Right lung (tissue), 5 donors: ENCODE measurements around the gene ARHGEF2. TPM values are rescaled to one million over a fixed set of nuclear protein-coding genes. Genes with fewer than 3 reads are reported as not detected.

Experiments
- DNase-seq, 2 donors: peaks; one replicate each; pipeline ENCODE4 v3.0.0-alpha.2; 2013
- polyA plus RNA-seq, 5 donors: library from polyadenylated mRNA; unstranded; fragments of 120-200 nt; gene quantifications; one replicate each; pipeline versions ENCODE4 v1.2.1 to v1.2.3, GENCODE V29; 2013; ENCODE audit warnings: inconsistent platforms in 1 of 5, low replicate concordance in 1 of 5; ENCODE audit not compliant: insufficient read length in 5 of 5, insufficient read depth in 1 of 5

ARHGEF2 gene
- polyA plus RNA-seq, 5 donors: 179 to 260 (median 212) TPM

DNA sequence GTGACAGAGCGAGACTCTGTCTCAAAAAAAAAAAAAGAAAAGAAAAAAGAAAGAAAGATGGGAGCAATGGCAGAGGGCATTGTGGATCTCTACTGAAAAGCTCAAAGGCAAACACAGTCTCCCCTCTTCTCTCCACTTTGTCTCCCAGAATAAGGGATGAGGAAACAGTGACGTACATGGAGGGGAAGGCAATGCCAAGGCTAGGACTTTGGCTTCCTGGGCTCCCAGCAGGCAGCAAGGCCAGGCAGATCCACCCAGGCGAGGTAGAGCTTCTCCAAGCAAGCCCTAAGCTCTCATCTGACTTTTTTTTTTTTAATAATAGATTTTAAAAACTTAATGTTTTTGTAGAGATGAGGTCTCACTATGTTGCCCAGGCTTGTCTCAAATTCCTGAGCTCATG, 4.6 kb downstream of the ARHGEF2 start:
- DNase-seq: no peak

DNA sequence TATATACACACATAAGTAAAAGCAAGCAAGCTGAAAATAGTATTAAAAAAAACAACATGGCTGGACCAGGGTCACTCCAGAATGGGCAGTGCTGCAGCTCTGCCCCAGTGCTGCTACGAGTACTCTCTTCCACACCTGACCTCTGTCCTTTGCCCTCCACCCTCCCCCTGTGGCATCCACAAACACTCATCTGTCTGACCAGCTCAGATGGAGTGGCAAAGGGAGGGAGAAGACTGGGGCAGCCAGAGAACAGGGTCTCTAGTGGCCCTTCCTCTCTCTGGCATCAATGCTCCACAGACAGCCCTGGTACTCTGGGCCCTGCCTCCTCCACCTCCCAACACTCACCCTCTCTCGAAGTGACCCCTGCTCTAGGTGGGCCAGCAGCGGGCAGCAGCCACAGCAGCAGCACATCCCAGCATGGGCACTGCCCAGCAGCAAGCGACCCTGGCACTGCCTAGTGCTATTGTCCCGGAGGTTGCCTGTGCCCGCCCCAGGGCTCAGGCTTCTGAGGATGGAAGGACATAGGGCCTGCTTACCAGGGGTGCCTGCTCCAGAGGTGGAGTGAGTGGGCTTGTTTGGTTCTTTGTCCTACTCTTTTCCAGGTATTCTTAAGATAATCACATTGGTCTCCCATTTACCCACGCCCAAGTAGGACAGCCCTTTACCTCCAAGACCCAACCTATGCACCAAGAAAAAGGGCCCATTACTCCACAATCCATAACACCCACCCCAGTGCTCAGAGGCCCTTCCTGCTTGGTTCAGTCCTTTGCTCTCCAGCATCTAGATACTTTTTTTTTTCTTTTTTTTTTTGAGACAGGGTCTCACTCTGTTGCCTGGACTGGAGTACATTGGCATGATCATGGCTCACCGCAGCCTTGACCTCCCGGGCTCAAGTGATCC, 6.2 kb downstream of the ARHGEF2 start:
- DNase-seq: no peak

DNA sequence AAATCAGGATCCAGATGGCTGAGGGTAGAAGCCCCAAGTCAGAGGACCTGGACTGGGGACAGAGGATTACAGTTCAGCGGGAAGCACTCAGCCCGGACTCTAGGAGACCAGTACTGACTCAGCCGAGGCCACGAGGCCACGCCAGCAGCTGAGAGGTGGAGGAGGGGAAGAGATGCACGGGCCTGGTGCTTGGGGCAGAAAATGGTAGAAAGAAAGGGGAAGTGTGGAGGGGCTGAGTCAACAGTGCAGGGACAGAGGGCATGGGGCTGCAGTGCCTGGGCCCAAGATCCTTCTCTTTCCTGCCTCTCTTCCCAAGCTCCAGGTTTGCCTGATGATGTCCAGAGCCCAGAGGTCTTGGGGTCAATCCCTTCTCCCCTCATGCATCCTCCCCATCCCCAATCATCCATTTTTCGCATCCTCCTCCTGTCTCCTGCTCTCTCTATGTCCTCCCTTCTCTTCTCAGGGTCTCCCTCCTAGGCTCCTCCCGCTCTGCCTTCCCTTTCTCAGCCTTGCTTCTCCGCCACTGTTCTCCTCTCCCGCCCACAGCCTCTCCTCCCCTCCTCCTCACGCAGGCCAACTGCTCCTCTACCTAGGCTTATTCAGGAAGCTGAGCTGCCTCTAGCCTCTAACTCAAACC, 7.7 kb downstream of the ARHGEF2 start:
- no peak for DNase-seq

DNA sequence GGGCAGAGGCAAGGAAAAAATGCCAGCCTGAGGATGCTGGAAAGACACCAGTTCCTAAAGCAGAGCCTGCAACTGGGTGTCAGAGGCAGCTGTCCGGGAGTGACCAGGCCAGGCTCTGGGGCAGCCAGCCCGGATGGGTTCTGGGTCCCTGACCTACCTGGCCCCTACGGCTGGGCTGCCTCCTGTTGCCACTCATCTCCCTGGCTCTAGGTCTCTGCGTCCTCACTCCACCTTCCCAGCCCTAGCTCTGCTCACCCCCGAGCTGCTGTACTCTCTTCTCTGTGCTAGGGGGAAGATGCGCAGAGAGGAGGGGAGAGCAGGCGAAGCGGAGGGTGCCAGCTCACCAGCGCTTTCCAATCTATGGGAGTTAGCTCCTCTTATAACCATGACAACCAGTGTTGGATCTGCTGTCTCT, 9.0 kb downstream of the ARHGEF2 start:
- DNase-seq: no peak

DNA sequence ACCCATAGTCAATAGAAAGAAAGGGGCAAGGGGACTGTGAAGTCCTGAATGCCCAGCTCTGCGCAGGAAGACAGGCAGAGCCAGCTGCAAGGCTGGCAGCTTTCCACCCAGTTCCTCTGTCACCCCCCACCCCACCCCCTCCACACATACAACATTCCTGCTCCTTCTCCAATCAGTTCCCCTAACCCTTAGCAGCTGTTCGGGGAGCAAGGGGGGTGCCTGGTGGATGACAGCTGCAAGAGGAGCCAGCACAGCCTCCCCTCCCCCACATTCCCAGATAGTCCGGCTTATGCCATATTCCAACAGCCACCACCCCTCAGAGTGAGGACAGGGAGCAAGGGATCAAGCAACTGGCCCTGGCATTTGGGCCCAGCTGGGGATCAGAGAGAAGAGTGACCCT, 9.7 kb downstream of the ARHGEF2 start:
- peak; percentile 80 for DNase-seq

DNA sequence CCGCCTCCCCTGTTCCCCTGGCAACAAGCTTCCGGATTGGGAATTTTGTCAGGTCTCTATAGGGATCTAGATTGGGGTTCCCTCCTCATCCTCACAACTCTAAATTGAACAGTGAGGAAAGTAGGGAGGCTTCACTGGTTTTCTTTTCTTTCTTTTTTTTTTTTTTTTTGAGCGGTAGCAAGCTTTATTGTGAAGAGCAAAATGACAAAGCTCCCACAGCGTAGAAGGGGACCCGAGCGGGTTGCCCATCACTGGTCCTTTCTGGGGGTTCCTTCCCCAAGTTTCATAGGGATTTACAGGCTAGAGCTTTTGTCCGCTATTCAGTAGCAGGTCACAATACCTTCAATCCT, 10.3 kb downstream of the ARHGEF2 start:
- DNase-seq: no peak

DNA sequence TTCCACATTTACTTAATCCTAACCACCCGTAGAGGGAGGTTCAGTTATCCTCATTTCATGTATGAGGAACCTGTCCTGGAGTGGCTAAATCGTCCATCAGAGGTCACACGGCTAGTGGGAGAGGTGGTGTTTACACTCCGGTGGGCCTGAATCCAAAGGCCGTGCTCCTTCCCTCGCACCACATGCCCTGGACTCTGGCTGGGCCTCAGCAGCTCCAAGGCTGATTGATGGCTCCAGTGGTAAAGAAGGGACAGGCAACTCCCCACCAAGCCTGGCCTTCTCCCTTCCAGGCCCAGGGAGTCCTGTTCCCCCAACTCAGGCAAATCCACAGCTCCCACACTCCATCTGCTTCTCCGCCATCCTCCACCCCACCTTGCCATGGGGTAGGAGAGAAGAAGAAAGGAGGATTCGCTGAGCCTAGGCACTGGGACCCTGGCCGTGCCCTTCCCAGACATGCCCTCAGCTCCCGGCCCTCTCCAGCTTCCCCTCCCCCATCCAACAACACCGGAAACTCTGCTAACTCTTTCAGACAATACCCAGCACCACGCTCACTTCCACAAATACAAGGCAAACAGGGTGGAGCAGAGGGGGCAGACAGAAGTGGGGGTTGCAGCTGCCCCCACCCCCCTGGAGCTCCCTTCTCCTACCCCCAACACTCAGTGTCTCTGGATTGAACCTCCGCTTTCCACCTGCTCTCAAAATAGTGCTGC, 10.9 kb downstream of the ARHGEF2 start:
- DNase-seq: no peak

DNA sequence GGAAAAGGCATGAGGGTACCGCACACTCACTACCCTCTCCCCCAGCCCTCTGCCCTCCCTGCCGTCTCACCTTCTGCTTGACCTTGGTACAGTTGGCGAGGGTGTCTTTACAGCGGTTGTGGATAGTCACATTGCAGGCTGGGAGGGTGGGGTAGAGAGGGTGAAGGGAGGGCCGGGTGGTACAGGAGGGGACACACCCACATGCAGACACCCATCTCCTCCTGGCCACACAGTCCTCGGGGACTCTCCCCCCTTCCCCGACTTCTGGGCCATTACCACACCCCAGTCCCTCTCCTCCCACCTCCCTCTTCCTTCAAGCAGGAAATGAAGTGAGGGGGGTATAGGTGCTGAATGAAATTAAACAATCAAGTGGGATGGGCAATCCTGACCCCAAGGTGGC, 11.6 kb downstream of the ARHGEF2 start:
- DNase-seq: no peak

DNA sequence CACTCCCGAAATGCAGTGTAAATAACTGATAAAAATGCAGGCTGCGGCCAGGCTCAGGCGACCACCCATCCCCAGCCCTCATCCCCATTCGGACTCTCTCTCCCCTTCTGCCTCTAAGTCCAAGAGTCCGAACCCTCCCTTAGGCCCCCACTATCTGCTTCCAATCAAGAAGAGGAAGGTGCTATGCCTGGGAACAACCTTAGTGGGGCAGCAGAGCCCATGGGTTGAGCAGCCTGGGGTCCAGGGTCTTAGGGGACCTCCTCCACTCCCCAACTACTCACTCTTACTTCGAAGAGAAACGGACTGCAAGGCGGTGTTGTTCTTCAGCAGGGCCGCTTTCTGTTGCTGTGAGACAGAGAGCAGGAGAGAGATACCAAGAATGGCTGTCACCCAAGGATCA, 12.2 kb downstream of the ARHGEF2 start:
- DNase-seq: no peak

DNA sequence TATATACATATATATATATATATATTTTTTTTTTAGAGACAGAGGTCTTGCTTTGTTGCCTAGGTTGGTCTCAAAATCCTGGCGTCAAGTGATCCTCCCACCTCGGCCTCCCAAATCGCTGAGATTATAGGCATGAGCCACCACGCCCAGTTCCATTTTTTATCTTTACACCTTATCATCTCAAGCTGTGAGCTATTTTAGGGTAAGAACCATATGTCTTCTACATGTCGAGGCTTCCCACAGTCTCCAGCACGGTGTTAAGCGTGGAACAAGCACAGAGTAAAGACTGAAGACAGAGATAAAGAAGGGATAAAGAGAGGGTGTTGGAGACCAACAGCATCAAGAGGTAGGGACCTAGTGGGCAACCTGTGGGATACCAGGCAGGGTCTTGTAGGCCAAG, 14.2 kb downstream of the ARHGEF2 start:
- no peak for DNase-seq

DNA sequence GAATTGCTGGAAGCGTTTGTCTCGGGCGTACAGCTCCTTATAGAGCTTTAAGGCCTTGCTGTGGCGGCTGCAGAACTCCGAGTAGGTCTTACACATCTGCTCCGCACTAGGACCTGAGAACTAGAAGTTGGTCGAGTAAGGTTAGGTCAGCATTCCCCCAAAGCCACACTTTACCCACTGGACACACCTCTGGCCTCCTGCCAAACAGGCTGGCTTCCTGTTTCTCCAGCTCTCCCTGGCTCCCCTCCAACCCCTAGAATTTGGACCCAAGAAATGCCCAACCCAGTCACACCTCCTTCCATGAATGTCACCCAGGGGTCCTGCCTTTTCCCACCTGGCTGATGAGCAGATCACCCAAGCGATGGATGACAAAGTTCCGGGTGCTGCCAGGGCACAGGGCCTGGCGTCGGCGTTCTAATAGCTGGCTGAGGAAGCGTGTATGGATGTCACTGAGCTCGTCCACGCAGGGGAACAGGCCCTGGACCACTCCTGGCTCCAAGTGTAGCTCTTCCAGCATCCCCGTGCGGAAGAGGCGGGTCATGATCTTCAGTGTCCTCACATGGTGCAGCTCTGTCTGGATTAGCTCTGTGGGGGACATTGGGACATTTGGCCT, 15.6 kb downstream of the ARHGEF2 start:
- DNase-seq: no peak

DNA sequence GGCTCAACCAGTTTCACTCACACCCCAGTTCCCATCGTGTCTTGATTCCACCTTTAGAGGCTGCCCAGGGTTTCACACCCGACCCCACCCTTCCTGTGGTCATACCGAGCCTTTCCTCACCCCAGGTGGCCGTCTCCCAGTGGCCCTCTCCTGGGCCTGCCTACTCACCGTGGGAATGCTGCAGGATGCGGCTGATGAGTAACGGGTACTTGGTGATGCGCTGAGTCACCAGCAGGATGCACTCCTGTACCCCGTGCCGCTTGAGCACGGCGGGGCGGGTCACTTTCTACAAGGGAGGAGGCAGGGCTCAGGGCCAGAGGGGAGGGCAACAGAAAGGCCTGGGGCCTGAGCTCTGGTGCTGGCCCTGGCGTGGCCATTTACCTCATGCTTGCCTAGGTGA, 16.4 kb downstream of the ARHGEF2 start:
- DNase-seq: no peak

DNA sequence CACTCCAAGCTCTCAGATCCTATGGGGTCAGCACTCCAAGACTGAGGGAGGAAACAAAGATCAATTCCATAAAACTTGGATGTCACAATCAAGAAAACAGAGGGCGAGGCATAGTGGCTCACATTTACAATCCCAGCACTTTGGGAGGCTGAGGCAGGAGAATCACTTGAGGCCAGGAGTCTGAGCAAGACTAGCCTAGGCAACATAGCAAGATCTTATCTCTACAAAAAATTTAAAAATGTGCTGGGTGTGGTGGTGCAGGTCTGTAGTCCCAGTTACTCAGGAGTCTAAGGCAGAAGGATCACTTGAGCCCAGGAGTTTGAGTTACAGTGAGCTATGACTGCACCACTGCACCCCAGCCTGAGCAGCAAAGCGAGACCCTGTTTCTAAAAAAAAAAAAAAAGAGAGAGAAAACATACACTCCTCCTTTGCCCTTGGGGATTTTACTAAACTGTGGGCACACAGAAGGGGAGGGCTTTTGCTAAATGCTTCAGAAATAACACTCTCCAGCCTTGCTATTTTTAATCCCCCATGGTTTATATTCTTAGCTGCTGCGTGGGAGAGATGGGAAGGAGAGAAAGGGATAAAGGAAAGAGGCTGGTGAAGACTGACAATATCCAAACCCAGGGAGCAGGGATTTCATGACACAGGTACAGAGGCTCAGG, 18.1 kb downstream of the ARHGEF2 start:
- no peak for DNase-seq

DNA sequence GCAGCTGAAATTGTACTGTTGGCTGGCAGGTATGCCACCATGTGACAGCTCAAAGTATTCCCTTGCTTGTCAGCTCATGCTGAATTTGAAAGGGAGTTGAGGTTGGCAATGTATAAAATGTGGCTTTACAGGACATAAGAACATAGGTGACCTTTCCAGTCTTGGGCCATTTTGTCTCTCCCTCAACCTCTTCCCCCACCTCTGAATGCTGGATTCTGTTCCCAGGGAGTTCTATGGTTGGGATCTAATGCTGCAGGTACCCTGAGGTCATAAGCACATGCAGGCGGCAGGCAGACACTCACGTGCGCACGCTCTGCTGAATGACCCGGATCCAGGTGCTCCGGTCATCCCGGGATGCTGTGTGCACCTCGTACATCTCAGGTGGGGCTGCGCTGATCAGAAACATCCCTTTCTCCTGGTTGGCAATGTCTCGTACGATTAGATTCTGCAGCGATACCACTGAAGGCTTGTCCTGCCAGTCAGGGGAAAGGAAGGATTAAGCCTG, 20.9 kb downstream of the ARHGEF2 start:
- no peak for DNase-seq

DNA sequence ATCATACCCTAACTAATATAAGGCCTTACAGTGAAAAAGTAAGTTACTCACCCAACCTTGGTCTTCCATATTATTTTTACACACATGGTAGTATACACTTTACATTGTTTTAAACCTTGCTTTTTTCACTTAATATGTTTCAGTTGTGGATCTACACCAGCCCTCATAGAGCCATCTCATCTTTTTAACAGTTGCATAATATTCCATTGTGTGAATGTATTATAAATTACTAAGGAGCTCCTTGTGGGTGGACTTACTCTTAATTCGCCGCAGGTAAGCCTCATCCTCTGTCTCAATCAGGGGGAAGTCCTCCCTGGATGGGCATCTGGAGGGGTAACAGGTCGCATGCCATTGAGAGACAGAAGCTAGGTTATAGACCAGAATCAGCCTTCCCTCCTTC, 23.7 kb downstream of the ARHGEF2 start:
- no peak for DNase-seq

DNA sequence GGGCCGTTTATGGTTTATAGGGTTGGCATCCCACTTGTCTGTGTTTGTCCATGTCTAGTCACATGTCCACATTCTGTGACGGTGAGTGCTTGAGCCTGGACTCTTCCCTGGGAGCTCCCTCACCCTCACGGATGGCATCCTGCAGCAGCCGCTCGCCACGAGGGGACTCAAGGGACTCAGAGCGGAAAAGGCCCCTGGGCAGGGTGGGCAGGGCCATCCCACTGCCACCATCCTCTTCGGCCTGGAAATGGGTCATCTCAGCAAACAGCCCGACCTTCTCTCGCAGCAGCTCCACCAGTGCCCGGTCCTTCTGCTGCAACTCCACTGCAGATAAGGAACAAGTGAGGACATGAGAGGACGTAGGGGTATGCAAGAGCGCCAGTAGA, 25.8 kb downstream of the ARHGEF2 start:
- DNase-seq: no peak

DNA sequence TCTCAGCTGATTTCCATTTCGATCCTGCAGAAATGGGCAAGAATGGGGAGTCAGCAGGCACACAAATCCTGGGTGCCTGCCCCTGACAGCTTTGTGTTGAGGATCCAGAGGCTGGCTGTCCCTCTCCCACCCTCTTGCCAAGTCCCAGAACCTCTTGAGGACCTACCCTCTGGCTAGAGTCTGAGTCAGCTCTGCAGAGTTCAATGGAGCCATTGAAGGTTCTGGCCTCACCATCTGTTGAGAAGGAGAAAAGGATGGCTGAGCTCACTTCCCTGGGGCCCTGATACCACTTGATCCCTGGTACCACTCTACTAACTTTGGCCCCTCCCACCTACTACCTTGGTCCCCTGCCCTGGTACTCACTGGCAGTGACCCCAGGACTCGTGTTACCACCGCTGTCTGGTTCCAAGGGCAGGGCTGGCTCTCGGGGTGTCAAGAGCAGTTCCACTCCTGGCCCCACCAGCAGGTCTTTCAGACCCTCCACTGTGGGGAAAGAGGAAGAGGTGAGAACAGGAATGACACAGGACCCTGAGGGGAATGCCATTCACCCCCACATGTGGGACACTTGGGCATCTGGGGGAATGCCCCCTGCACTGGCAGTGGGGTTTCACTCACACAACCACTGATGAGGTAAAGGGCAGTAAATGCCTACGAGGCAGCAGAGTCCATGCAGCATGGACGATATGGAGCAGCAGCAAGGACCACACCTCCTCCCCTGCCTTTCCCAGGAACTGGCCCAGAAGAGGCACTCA, 26.4 kb downstream of the ARHGEF2 start:
- DNase-seq: no peak

DNA sequence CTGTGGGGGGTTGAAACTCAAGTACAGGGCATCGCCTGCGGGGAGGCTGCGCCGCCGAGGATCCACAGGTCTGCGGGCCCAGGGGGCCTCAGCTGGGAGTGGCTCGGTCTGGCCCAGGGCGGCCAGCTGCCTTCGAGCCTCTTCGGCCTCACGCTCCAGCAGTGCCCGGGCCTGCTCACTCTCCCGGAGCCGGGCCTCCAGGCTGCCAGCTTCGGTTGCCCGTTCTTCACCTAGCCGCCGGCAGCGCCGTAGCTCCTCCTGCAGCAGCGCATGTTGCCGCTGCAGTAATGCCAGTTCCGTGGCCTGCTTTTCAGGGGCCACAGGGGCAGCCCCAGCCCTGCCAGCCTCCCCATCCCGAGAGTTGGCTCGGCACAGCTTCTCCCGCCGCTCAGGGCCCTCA, 27.5 kb downstream of the ARHGEF2 start:
- no peak for DNase-seq

DNA sequence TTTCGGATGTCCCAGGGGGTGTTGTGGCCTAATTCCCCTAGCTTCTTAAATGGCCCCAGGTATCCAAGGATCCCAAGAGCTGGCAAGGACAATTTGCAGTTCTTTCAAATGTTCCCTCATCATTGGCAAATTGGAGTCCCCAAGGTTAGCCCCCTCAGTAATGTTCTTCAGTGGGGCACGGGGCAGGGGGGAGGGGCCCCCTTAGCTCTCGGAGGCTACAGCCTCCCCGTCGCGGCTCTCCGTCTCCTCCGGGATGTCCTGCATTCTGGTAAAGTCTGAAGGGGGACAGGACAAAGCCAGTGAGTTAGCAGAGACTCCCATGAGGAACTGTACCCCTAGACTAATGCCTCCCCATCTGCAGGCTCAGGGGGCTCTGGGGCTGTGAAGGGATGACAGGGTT, 30.6 kb downstream of the ARHGEF2 start:
- DNase-seq: no peak

DNA sequence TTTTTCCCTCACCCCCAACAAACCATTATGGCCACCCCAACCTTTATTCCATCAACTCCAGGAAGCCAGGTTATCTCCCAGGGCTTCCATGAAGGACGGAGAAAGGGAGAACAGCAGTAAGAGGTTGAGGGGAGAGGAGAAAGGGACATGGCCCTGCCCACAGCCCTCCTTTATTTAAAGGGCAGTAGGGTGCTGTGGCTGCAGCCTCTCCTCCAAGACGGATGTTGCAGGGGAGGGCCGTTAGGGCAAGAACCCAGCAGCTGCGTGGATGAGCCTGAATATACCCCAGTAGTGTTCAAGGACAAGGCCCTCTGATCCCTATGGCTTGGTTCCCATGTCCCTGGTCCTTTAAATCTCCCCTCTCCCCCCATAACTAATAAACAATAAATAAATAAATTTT, 31.1 kb downstream of the ARHGEF2 start:
- no peak for DNase-seq

DNA sequence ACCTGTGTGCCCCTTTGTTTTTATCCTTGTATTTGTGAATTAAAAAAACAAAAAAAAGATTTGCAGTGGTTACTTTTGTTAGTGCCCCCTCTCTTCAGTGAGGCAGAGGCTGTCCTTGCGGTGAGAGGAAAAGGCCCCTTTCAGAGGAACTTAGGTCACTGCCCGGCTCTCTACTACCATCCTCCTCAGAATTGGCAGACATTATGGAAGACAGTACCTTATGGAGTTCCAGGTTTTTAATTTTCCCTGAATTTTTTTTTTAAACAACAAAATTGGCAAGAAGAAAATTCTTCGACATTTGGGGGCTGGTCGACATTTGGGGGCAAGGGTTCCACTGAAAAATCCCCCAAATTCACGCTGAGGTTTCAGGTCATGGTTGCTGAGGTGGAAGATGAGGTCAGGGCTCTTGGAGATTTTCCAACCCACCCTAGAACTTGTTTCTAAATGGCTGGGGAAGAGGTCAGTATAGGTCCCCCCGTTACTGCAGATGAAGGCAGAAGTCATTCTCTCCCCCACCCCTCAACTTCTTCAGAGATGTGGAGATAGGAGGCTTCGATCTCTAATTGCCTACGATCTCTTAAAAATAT, 31.6 kb downstream of the ARHGEF2 start:
- DNase-seq: no peak
